Colon (tissue), 2 donors: ENCODE results near the gene PRKACB.

Experiments used
- FAIRE-seq: peaks from 2 replicates; lab custom pipeline; 2012; peaks lifted over from hg19 to GRCh38; lab: Jason Lieb, UNC
- donor health status: control.
- donor health status: control.

PRKACB gene

GRCh38 chr1:84156210-84156621, 12.1 kb downstream of the PRKACB start:
- no peak for FAIRE-seq

- no peak for FAIRE-seq
Observed at GRCh38 chr1:84159533-84160240, 15.6 kb downstream of the PRKACB start.

DNA sequence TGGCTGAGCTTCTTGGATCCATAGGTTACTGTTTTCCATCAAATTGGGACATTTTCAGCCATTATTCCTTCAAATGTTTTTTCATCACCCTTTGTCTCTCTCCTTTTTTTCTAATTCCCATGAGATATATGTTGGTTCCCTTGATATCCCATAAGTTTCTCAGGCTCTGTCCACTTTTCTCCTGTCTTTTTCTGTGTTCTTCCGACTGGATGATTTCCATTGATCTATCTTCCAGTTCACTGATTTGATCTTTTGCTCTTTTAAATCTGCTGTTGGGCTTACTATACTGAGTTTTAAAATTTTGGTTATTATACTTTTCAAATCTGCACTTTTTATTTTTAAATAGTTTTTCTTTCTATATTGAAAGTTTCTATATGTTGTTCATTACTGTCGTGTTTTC, 18.2 kb downstream of the PRKACB start:
- no peak for FAIRE-seq

- FAIRE-seq, result no peak
Observed at GRCh38 chr1:84163123-84163931, 19.3 kb downstream of the PRKACB start.

DNA sequence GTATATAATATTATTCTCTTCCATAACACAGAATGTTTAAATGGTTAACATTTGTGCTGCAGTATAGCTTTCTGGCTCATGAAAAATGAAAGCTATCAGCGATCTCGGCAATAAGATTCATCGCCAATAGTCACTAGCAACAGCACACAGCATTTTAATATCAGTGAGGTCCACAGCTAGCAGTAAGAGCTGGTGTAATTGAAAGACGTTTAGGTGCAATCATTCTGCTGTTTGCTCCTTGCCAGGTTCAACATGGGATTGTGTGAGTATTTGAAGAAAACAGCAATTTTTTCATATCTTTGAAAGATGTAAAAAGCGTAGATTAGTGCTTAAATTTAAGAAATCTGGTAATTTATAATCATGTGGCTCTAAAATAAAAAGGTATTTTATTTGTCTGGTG, 20.1 kb downstream of the PRKACB start:
- FAIRE-seq, result no peak

DNA sequence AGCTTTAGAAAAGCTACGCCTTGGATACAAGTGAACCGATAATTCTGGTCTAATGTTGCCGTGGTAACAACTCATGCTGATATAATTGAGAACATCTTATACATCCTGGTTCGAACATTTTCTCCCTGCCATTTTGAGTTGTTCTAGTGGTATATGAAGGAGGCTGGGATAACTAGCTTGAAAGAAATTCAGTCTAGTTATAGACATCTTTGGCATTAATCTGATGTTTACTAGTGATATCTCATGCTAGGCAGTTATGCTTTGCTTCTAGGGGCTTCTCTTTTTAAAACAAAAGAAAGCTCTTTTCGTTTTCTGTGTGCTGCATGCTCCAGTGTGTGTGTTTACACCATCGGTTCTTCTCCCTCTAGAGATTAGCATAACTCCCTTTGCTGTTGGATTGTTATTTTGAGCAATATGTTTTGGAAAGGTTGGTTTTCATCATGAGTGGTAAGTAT, 20.5 kb downstream of the PRKACB start:
- FAIRE-seq, result no peak

GRCh38 chr1:84165601-84166000, 21.5 kb downstream of the PRKACB start:
- no peak for FAIRE-seq

GRCh38 chr1:84166797-84167196, 22.7 kb downstream of the PRKACB start:
- FAIRE-seq, result no peak

DNA sequence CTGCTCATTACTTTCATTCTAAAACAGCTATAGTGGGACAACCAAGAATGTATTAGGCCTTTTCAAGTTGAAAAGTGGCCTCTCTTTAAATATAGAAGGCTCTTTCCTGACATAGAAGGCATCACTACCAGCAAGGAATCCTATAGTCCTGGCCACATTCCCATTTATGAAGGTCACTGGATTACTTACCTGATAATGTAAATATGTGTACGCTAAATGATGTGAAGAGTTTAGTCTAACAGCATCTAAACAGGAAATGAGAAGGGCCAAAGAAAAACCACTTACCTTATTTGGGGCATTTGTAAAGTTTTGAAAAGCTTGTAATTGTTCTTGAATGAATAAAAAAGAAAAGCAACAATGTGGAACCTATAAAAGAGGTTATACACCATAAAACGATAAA, 24.7 kb downstream of the PRKACB start:
- no peak for FAIRE-seq

GRCh38 chr1:84170171-84170570, 26.1 kb downstream of the PRKACB start:
- no peak for FAIRE-seq

- no peak for FAIRE-seq
Observed at GRCh38 chr1:84171481-84171880, 27.4 kb downstream of the PRKACB start.

DNA sequence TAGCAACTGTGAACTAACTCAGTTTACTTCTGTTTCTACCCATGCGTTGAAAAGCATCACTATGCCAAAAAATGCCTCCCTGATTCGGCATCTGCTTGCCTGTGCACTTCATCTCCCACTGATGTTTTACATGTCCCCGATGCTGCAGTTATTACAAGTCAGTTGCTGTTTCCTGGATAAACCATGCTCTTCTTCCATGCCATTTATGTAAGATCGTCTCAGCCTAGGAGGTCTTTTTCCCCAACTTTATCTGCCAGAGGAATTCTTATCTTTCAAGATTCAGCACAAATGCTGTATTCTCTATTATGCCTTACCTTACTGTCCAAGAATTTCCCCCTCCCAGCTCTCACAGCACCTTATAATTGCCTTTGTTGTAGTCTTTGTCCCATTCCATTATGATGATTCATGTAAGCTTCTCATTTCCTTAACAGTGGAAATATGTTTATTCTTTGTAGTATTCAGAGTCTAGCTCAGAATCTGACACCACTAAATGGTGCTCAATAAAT, 30.0 kb downstream of the PRKACB start:
- FAIRE-seq, result no peak

GRCh38 chr1:84181350-84182005, 37.4 kb downstream of the PRKACB start:
- no peak for FAIRE-seq

DNA sequence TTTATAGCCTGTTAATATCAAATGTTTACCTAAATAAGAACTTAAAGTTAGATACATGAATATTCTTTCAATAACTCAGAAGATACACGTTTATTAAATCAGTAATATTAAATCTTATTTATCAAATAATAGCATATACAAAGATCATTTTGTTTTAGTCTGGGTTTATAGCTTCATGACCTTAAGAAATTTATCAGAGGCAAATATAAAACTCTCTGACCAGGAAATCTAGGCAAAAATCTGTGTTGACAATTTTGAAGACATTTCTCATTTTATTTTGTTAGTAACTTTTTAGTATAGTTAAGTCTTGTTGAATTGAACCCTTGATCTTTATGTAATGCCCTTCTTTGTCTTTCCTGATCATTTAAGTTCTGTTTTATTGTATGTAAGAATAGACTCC, 46.4 kb downstream of the PRKACB start:
- no peak for FAIRE-seq

- no peak for FAIRE-seq
Observed at GRCh38 chr1:84192681-84193080, 48.6 kb downstream of the PRKACB start.

DNA sequence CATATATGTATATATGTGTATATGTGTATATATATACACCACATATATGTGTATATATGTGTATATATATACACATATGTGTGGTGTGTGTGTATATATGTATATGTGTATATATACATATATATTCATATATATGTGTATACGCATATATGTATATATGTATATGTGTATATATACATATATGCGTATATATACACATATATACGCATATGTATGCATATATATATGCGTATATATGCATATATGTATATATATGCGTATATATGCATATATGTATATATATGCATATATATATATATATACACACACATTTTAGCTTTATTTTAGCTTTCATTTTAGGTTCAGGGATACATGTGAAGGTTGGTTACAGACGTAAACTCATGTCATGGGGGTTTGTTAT, 54.8 kb downstream of the PRKACB start:
- no peak for FAIRE-seq

GRCh38 chr1:84199257-84199656, 55.2 kb downstream of the PRKACB start:
- no peak for FAIRE-seq

- FAIRE-seq, result peak; percentile 73
Observed at GRCh38 chr1:84202126-84202525, 58.1 kb downstream of the PRKACB start.

- no peak for FAIRE-seq
Observed at GRCh38 chr1:84206375-84206774, 62.3 kb downstream of the PRKACB start.

GRCh38 chr1:84208935-84209334, 64.9 kb downstream of the PRKACB start:
- no peak for FAIRE-seq

- no peak for FAIRE-seq
Observed at GRCh38 chr1:84214115-84214956, 70.3 kb downstream of the PRKACB start.

DNA sequence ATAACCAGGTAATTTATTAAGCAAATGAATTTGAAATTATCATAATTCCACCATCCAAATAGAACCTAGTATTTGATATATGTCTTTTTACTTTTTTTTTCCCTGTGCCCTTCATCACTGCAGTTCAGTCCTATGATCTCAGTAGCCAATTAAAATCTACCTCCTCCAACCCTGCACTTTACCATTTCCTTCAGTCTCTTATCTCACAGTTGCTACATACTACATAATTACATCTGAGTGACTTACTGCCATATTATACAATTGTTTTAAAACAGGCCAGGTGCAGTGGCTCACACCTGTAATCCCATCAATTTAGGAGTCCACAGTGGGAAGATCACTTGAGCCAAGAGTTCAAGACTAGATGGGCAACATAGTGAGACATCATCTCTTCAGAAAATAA, 73.2 kb downstream of the PRKACB start:
- FAIRE-seq, result no peak
